Measurements from ENCODE around the gene DENR.
"Not testable (repeated sequence)": the region's sequence is repeated elsewhere in the genome, so short reads cannot be mapped to it uniquely, and the experiment has no call there.

The DENR gene

GRCh38 chr12:122752464-122753318 is at the start of gene DENR:
Gene DENR (plus strand): TSS chr12:122752824. CDS start chr12:122753702, 878 bp downstream.
- peak; percentile 53 to 98 (median 94) for DNase-seq

GRCh38 chr12:122702890-122703611 is 49.6 kb upstream of the DENR start, which contains the start of gene HCAR2:
Gene HCAR2 (minus strand): TSS chr12:122703357. CDS start chr12:122703283, 74 bp downstream.
- DNase-seq: peak in 1 of 51 donors; percentile 1

GRCh38 chr12:122703841-122704240 is 48.8 kb upstream of the DENR start:
- not testable (repeated sequence) for DNase-seq

- DNase-seq: not testable (repeated sequence)
These were observed 43.3 kb upstream of the DENR start for GRCh38 chr12:122709287-122709686.

- DNase-seq: not testable (repeated sequence)
These were observed 42.3 kb upstream of the DENR start for GRCh38 chr12:122710341-122710740.

- not testable (repeated sequence) for DNase-seq
These were observed 41.4 kb upstream of the DENR start for GRCh38 chr12:122711266-122711665.

- not testable (repeated sequence) for DNase-seq
These were observed 39.0 kb upstream of the DENR start for GRCh38 chr12:122713491-122714188.

GRCh38 chr12:122715211-122715610 is 37.4 kb upstream of the DENR start:
- DNase-seq: not testable (repeated sequence)

- DNase-seq: not testable (repeated sequence)
These were observed 36.0 kb upstream of the DENR start, which contains the start of gene HCAR3 for GRCh38 chr12:122716658-122717057. Gene HCAR3 (minus strand): TSS chr12:122716811. CDS start chr12:122716737, 74 bp downstream.

- DNase-seq: no peak
These were observed 31.5 kb upstream of the DENR start for GRCh38 chr12:122721057-122721545.

- no peak for DNase-seq
These were observed 30.2 kb upstream of the DENR start for GRCh38 chr12:122722387-122722786.

GRCh38 chr12:122724641-122725243 is 27.9 kb upstream of the DENR start:
- DNase-seq: no peak

GRCh38 chr12:122725452-122726079 is 27.1 kb upstream of the DENR start:
- no peak for DNase-seq

- DNase-seq: peak in 1 of 51 donors; percentile 14
These were observed 26.5 kb upstream of the DENR start for GRCh38 chr12:122726080-122726558.

GRCh38 chr12:122729583-122730214 is 22.9 kb upstream of the DENR start:
- no peak for DNase-seq

- no peak for DNase-seq
These were observed 22.2 kb upstream of the DENR start, which contains the start of gene HCAR1 for GRCh38 chr12:122730215-122731014. Gene HCAR1 (minus strand): TSS chr12:122730844. CDS start chr12:122730339, 505 bp downstream.

GRCh38 chr12:122732170-122732569 is 20.5 kb upstream of the DENR start:
- no peak for DNase-seq

- DNase-seq: no peak
These were observed 20.0 kb upstream of the DENR start for GRCh38 chr12:122732611-122733010.

- DNase-seq: no peak
These were observed 14.1 kb upstream of the DENR start for GRCh38 chr12:122738571-122738970.
